GM18505 (cell line): ENCODE measurements around the gene ENTPD1.
"Not testable (repeated sequence)": the region's sequence is repeated elsewhere in the genome, so short reads cannot be mapped to it uniquely, and the experiment has no call there.

Experiments
- ATAC-seq: cut with Tn5 transposase; IDR thresholded peaks from one replicate; pipeline ENCODE4 v1.9.1; 2021; ENCODE audit not compliant: unreplicated experiment
- POLR2A ChIP-seq: IDR thresholded peaks from 4 replicates; pipeline ENCODE4 v1.6.1; 2011; ENCODE audit warnings: borderline replicate concordance; ENCODE audit not compliant: insufficient read depth, insufficient read length; ENCODE audit errors: extremely low read depth

Gene ENTPD1

DNA sequence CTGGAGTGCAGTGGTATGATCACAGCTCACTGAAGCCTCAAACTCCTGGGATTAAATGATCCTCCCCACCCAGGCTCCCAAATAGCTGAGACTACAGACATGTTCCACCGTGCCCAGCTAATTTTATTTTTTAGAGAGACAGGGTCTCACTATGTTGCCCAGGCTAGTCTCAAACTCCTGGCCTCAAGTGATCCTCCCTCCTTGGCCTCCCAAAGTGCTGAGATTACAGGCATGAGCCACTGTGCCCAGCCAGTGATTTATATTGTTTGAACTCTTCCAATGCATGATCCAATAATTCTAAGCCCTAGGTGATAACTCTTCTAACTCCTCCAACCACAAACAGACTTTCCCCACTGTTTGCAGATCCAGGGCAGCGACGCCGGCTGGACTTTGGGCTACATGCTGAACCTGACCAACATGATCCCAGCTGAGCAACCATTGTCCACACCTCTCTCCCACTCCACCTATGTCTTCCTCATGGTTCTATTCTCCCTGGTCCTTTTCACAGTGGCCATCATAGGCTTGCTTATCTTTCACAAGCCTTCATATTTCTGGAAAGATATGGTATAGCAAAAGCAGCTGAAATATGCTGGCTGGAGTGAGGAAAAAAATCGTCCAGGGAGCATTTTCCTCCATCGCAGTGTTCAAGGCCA is 110.0 kb downstream of the ENTPD1 start:
- ATAC-seq = no peak

DNA sequence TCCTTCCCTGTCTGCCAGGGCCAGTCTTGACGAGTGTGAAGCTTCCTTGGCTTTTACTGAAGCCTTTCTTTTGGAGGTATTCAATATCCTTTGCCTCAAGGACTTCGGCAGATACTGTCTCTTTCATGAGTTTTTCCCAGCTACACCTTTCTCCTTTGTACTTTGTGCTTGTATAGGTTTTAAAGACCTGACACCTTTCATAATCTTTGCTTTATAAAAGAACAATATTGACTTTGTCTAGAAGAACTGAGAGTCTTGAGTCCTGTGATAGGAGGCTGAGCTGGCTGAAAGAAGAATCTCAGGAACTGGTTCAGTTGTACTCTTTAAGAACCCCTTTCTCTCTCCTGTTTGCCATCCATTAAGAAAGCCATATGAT is 110.5 kb downstream of the ENTPD1 start:
- ATAC-seq = no peak
- no peak for TF ChIP-seq POLR2A

More for the DNA sequence above, 110.0 kb downstream of the ENTPD1 start:
- TF ChIP-seq POLR2A = no peak

- TF ChIP-seq POLR2A = no peak
- ATAC-seq = no peak
Measured at GRCh38 chr10:95867866-95868265, 111.9 kb downstream of the ENTPD1 start.

GRCh38 chr10:95872158-95872711 is 116.3 kb downstream of the ENTPD1 start:
- TF ChIP-seq POLR2A = no peak
- no peak for ATAC-seq

DNA sequence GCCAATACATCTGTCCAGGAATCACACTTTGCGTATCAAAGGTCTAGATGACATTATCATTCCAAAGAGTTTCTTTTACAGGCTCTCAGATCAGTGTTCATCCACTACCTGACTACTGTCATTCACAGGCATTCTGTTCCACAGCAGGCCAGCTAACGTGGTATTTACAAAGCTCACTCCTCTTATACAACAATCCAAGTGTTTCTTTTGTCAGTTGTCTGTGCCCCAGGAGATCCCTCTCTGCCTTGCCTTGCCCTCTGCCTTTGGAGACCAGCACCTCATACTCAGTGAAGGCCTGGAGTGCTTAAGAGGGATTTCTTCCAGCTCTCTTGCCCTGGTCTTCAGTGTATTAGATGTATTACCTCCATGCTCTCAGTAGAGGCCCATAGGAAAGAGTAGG is 117.2 kb downstream of the ENTPD1 start:
- ATAC-seq = no peak

DNA sequence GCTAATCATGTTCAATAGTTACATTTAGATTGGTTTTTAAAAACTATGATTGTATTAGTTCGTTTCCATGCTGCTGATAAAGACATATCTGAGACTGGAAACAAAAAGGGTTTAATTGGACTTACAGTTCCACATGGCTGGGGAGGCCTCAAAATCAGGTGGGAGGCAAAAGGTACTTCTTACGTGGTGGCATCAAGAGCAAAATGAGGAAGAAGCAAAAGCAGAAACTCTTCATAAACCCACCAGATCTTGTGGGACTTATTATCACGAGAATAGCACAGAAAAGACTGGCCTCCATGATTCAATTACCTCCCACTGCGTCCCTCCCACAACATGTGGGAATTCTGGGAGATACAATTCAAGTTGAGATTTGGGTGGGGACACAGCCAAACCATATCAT is 117.7 kb downstream of the ENTPD1 start:
- TF ChIP-seq POLR2A = no peak
- ATAC-seq = no peak

More for the DNA sequence above, 117.2 kb downstream of the ENTPD1 start:
- no peak for TF ChIP-seq POLR2A

GRCh38 chr10:95874783-95875182 is 118.8 kb downstream of the ENTPD1 start:
- not testable (repeated sequence) for ATAC-seq

- ATAC-seq = no peak
- TF ChIP-seq POLR2A = peak; percentile 22
Measured at GRCh38 chr10:95876756-95877155, 120.8 kb downstream of the ENTPD1 start.

- no peak for TF ChIP-seq POLR2A
- peak; percentile 55 for ATAC-seq
Measured at GRCh38 chr10:95877881-95878280, 121.9 kb downstream of the ENTPD1 start.

DNA sequence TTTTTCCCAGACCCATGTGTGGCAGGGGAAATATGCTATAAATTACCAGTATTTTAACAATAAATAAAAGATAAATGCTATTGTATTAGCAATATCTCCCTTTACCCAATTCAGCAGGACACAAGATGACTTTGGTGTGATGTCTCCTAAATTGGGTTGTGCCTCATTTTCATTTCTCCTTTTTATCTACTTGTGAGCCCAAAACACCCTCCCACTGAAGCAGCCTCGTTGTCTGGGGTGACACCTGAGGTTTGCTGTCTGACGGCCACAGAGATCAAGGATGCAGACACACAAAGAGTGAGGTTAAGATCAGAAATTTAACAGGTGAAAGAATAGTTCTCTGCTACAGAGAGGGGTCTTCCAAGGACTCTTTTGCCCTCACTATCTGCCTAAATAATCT is 124.7 kb downstream of the ENTPD1 start:
- peak; percentile 56 for ATAC-seq
- TF ChIP-seq POLR2A = no peak

DNA sequence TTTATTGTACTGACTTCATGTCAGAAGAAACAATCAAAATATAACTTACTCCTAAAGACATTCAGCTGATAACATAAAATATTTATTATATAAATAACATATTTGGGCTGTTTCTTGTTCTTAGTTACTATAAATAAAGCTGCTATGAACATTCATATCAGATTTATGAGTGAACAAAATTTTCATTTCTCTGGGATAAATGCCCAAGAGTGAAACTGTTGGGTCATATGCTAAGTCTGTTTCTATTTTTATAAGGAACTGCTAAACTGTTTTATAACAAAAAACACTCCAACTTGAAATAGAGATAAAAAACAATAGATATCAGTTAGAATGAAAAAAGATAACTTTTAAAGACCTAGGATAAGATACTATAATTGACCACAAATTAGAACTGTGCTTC is 125.4 kb downstream of the ENTPD1 start:
- TF ChIP-seq POLR2A = no peak

GRCh38 chr10:95889830-95890229 is 133.9 kb downstream of the ENTPD1 start:
- no peak for TF ChIP-seq POLR2A
- no peak for ATAC-seq

More for the DNA sequence above, 125.4 kb downstream of the ENTPD1 start:
- ATAC-seq = no peak

GRCh38 chr10:95896071-95896850 is 140.3 kb downstream of the ENTPD1 start:
- no peak for ATAC-seq

DNA sequence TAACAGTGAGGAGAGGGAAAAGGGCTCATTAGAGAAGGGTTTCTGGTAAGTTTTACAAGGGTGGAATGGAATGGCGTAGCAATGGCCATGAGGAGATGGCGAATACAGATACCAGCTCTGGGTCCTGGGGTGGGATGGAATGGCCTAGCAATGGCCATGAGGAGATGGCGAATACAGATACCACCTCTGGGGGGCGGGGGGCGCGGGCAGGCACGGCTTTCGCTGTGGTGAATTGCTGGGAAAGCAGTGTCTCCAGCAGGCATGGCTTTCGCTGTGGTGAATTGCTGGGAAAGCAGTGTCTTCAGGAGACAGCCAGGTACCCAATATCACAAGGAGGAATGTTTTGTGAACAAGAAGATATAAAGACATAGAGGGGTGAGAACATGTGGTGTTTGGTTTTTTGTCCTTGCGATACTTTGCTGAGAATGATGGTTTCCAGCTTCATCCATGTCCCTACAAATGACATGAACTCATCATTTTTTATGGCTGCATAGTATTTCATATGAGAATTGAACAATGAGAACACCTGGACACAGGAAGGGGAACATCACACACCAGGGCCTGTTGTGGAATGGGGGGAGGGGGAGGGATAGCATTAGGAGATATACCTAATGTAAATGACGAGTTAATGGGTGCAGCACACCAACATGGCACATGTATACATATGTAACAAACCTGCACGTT is 150.1 kb downstream of the ENTPD1 start:
- not testable (repeated sequence) for ATAC-seq

More at GRCh38 chr10:95896071-95896850, 140.3 kb downstream of the ENTPD1 start:
- TF ChIP-seq POLR2A = no peak
